HEK293T (cell line): ENCODE data around the gene APOBEC3C.
"Not testable (repeated sequence)": the region's sequence is repeated elsewhere in the genome, so short reads cannot be mapped to it uniquely, and the experiment has no call there.

Experiments used
- ARNT ChIP-seq: fragments of 450-650 bp; IDR thresholded peaks from 2 replicates; pipeline ENCODE4 v1.6.1; 2017; ENCODE audit warnings: mild to moderate bottlenecking
- BHLHE40 ChIP-seq: fragments of 450-650 bp; IDR thresholded peaks from 2 replicates; pipeline ENCODE4 v1.6.1; 2016; ENCODE audit warnings: mild to moderate bottlenecking, moderate library complexity, borderline replicate concordance
- FOXA1 ChIP-seq: fragments of 450-650 bp; IDR thresholded peaks from 2 replicates; pipeline ENCODE4 v1.6.1; 2016; ENCODE audit warnings: mild to moderate bottlenecking
- FOXK2 ChIP-seq: fragments of 450-650 bp; IDR thresholded peaks from 2 replicates; pipeline ENCODE4 v1.6.1; 2016; ENCODE audit warnings: mild to moderate bottlenecking
- HDGF ChIP-seq: fragments of 450-650 bp; IDR thresholded peaks from 2 replicates; pipeline ENCODE4 v1.6.1; 2017; ENCODE audit warnings: antibody characterized with exemption, borderline replicate concordance
- L3MBTL2 ChIP-seq: fragments of 450-650 bp; conservative IDR thresholded peaks from 2 replicates; pipeline ENCODE4 v1.6.1; 2016; ENCODE audit warnings: mild to moderate bottlenecking
- LEF1 ChIP-seq: fragments of 450-650 bp; IDR thresholded peaks from 2 replicates; pipeline ENCODE4 v1.6.1; 2017; ENCODE audit warnings: mild to moderate bottlenecking, borderline replicate concordance
- NFRKB ChIP-seq: fragments of 450-650 bp; IDR thresholded peaks from 2 replicates; pipeline ENCODE4 v1.6.1; 2016; ENCODE audit warnings: mild to moderate bottlenecking, moderate library complexity
- SP1 ChIP-seq: fragments of 450-650 bp; IDR thresholded peaks from 2 replicates; pipeline ENCODE4 v1.6.1; 2017
- SUZ12 ChIP-seq: fragments of 450-650 bp; IDR thresholded peaks from 2 replicates; pipeline ENCODE4 v1.6.1; 2016; ENCODE audit warnings: mild to moderate bottlenecking
- TARDBP ChIP-seq: fragments of 450-650 bp; IDR thresholded peaks from 2 replicates; pipeline ENCODE4 v1.6.1; 2016
- ZNF384 ChIP-seq: fragments of 450-650 bp; IDR thresholded peaks from 2 replicates; pipeline ENCODE4 v1.6.1; 2016
- TF ChIP-seq, protein P1 (sequence below): fragments of 450-650 bp; IDR thresholded peaks from 2 replicates; pipeline ENCODE4 v1.6.1; 2016

DNA sequence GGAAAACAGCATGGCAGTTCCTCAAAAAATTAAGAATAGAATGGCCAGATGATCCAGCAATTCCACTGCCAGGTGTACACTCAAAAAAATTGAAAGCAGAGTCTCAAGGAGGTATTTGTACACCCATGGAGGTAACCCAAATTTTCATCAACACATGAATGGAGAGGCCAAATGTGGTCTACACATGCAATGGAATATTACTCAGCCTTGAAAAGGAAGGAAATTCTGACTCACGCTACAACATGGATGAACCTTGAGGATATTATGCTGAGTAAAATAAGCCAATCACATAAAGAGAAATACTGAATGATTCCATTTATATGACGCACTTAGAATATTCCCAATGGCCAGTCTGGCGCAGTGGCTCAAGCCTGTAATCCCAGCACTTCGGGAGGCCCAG, 36.8 kb upstream of the APOBEC3C start:
- TF ChIP-seq NFRKB, TARDBP, L3MBTL2, SP1, ARNT, FOXK2, LEF1, SUZ12, ZNF384, HDGF, FOXA1, BHLHE40: not testable (repeated sequence)
- TF ChIP-seq, protein P1, sequence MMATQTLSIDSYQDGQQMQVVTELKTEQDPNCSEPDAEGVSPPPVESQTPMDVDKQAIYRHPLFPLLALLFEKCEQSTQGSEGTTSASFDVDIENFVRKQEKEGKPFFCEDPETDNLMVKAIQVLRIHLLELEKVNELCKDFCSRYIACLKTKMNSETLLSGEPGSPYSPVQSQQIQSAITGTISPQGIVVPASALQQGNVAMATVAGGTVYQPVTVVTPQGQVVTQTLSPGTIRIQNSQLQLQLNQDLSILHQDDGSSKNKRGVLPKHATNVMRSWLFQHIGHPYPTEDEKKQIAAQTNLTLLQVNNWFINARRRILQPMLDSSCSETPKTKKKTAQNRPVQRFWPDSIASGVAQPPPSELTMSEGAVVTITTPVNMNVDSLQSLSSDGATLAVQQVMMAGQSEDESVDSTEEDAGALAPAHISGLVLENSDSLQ: not testable (repeated sequence)
